ENCODE measurements around the gene MALRD1.

DNA sequence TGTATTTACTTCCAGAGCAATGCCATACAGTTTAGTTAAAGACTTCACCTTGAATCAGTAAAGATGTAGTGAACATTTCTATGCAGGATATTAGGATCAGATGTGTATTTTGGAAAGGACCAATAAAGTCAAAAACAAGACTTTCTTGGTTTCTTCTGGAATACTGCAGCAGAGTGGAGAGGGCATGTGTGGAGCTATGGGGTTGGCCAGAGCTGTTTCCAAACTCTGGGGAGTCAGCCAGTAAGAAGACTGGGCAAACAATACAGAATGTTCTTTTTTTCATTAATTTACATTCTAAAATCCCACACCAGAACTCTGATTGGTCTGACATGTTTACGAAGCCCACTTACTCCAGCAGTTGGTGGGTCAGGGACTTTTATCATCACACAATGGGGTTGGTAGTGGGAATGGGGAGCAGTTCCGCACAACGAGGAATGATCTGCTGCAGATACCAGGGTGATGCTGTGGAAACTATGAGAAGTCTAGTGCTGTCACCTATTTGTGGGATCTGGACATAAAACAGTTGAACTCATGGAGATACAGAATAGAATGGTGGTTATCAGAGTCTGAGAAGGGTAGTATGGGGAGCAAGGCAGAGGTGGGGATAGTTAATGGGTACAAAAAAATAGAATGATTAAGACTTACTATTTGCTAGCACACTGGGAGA lies 267.7 kb downstream of the MALRD1 start:
- no peak for TF ChIP-seq POLR2A (IDR thresholded peaks at IDR 0.05; ENCODE audit: low read length)
- no peak for TF ChIP-seq GATA1 (IDR thresholded peaks at IDR 0.05; ENCODE audit: low read depth, low read length)

All from erythroblast (primary cell).